Stomach smooth muscle (tissue), 2 donors: ENCODE data around the gene TCL1A.
"Not testable (repeated sequence)": the region's sequence is repeated elsewhere in the genome, so short reads cannot be mapped to it uniquely, and the experiment has no call there.

Experiments used
- H3K27ac ChIP-seq: one replicate; pipeline ENCODE4 v1.7.0; 2013; ENCODE audit warnings: mild to moderate bottlenecking, low read length, inconsistent platforms
- H3K27me3 ChIP-seq, 2 donors: one replicate each; pipeline ENCODE4 v1.7.0; 2013; ENCODE audit warnings: low read length in 2 of 2; ENCODE audit not compliant: insufficient read depth in 2 of 2, control insufficient read depth in 1 of 2
- H3K36me3 ChIP-seq, 2 donors: one replicate each; pipeline ENCODE4 v1.7.0; 2013; ENCODE audit warnings: low read length in 2 of 2; ENCODE audit not compliant: control insufficient read depth in 2 of 2, insufficient read depth in 2 of 2
- H3K4me1 ChIP-seq: one replicate; pipeline ENCODE4 v1.7.0; 2013; ENCODE audit warnings: low read length; ENCODE audit not compliant: control insufficient read depth, insufficient read depth
- H3K4me3 ChIP-seq, 2 donors: one replicate each; pipeline ENCODE4 v1.7.0; 2013; ENCODE audit warnings: low read length in 2 of 2
- H3K9ac ChIP-seq, 2 donors: one replicate each; pipeline ENCODE4 v1.7.0; 2013; ENCODE audit warnings: low read length in 2 of 2, mild to moderate bottlenecking in 1 of 2
- H3K9me3 ChIP-seq, 2 donors: one replicate each; pipeline ENCODE4 v1.7.0; 2013; ENCODE audit warnings: low read length in 2 of 2; ENCODE audit not compliant: control insufficient read depth in 2 of 2
- donor health status: healthy.
- donor health status: Pancreatic carcinoma.

The TCL1A gene

GRCh38 chr14:95733212-95733611 lies 19.3 kb upstream of the TCL1A start:
- Histone ChIP-seq H3K9ac (no peak overlapping the region), H3K4me1 (no peaks in the 10 kb centered on the region), H3K4me3 (no peak overlapping the region), H3K9me3 (no peaks in the 10 kb centered on the region), H3K27me3 (peaks cover 0 to 5% of the 10 kb centered on the region in 2 donors), H3K27ac (no peak overlapping the region), H3K36me3 (no peaks in the 10 kb centered on the region)

- Histone ChIP-seq H3K4me1 (no peaks in the 10 kb centered on the region), H3K36me3 (no peaks in the 10 kb centered on the region), H3K9ac (no peak overlapping the region), H3K9me3 (no peaks in the 10 kb centered on the region), H3K27me3 (peaks cover 0 to 2% of the 10 kb centered on the region in 2 donors), H3K27ac (no peak overlapping the region), H3K4me3 (no peak overlapping the region)
Observed at GRCh38 chr14:95730126-95730525, 16.2 kb upstream of the TCL1A start.

- not testable (repeated sequence) for H3K4me3 ChIP-seq, H3K4me1 ChIP-seq, H3K27ac ChIP-seq, H3K9ac ChIP-seq, H3K36me3 ChIP-seq, H3K27me3 ChIP-seq, H3K9me3 ChIP-seq
Observed at GRCh38 chr14:95729402-95730028, 15.6 kb upstream of the TCL1A start.

GRCh38 chr14:95727056-95727700 lies 13.3 kb upstream of the TCL1A start:
- Histone ChIP-seq H3K9me3 (peaks cover 0 to 11% of the 10 kb centered on the region in 2 donors), H3K27ac (no peak overlapping the region), H3K4me1 (no peaks in the 10 kb centered on the region), H3K36me3 (no peaks in the 10 kb centered on the region), H3K9ac (no peak overlapping the region), H3K4me3 (no peak overlapping the region), H3K27me3 (peaks cover 0 to 2% of the 10 kb centered on the region in 2 donors)

GRCh38 chr14:95725685-95726336 lies 11.9 kb upstream of the TCL1A start:
- H3K27ac ChIP-seq, result no peak overlapping the region
- H3K9me3 ChIP-seq, result peaks cover 0 to 11% of the 10 kb centered on the region in 2 donors
- peaks cover 0 to 2% of the 10 kb centered on the region in 2 donors for H3K27me3 ChIP-seq
- H3K9ac ChIP-seq, result no peak overlapping the region
- no peaks in the 10 kb centered on the region for H3K4me1 ChIP-seq
- no peaks in the 10 kb centered on the region for H3K36me3 ChIP-seq
- H3K4me3 ChIP-seq, result no peak overlapping the region

GRCh38 chr14:95722525-95723190 lies 8.7 kb upstream of the TCL1A start:
- no peak overlapping the region for H3K27ac ChIP-seq
- H3K9ac ChIP-seq, result no peak overlapping the region
- peaks cover 0 to 2% of the 10 kb centered on the region in 2 donors for H3K27me3 ChIP-seq
- no peak overlapping the region for H3K4me3 ChIP-seq
- H3K4me1 ChIP-seq, result no peaks in the 10 kb centered on the region
- no peaks in the 10 kb centered on the region for H3K36me3 ChIP-seq
- H3K9me3 ChIP-seq, result peaks cover 0 to 11% of the 10 kb centered on the region in 2 donors

- Histone ChIP-seq H3K27me3 (peaks cover 7 to 16% of the 10 kb centered on the region in 2 donors), H3K9ac (no peak overlapping the region), H3K4me1 (no peaks in the 10 kb centered on the region), H3K9me3 (peaks cover 0 to 6% of the 10 kb centered on the region in 2 donors), H3K4me3 (no peak overlapping the region), H3K36me3 (no peaks in the 10 kb centered on the region), H3K27ac (no peak overlapping the region)
Observed at GRCh38 chr14:95712398-95712797, 1.5 kb downstream of the TCL1A start.

GRCh38 chr14:95711476-95712176 lies 2.3 kb downstream of the TCL1A start:
- Histone ChIP-seq H3K27me3 (peaks cover 7 to 13% of the 10 kb centered on the region in 2 donors), H3K27ac (no peak overlapping the region), H3K9ac (no peak overlapping the region), H3K4me3 (no peak overlapping the region), H3K9me3 (peaks cover 0 to 6% of the 10 kb centered on the region in 2 donors), H3K4me1 (no peaks in the 10 kb centered on the region), H3K36me3 (no peaks in the 10 kb centered on the region)

GRCh38 chr14:95710106-95710505 lies 3.8 kb downstream of the TCL1A start:
- peaks cover 0 to 5% of the 10 kb centered on the region in 2 donors for H3K9me3 ChIP-seq
- H3K27me3 ChIP-seq, result peaks cover 7 to 10% of the 10 kb centered on the region in 2 donors
- H3K4me3 ChIP-seq, result no peak overlapping the region
- H3K4me1 ChIP-seq, result no peaks in the 10 kb centered on the region
- H3K36me3 ChIP-seq, result no peaks in the 10 kb centered on the region
- H3K27ac ChIP-seq, result no peak overlapping the region
- H3K9ac ChIP-seq, result no peak overlapping the region

GRCh38 chr14:95707327-95707726 lies 6.6 kb downstream of the TCL1A start:
- Histone ChIP-seq H3K9me3 (no peaks in the 10 kb centered on the region), H3K36me3 (no peaks in the 10 kb centered on the region), H3K27ac (no peak overlapping the region), H3K27me3 (peaks cover 0 to 4% of the 10 kb centered on the region in 2 donors), H3K4me3 (no peak overlapping the region), H3K4me1 (no peaks in the 10 kb centered on the region), H3K9ac (no peak overlapping the region)
